ENCODE data around the gene NOX3.

NOX3 gene

DNA sequence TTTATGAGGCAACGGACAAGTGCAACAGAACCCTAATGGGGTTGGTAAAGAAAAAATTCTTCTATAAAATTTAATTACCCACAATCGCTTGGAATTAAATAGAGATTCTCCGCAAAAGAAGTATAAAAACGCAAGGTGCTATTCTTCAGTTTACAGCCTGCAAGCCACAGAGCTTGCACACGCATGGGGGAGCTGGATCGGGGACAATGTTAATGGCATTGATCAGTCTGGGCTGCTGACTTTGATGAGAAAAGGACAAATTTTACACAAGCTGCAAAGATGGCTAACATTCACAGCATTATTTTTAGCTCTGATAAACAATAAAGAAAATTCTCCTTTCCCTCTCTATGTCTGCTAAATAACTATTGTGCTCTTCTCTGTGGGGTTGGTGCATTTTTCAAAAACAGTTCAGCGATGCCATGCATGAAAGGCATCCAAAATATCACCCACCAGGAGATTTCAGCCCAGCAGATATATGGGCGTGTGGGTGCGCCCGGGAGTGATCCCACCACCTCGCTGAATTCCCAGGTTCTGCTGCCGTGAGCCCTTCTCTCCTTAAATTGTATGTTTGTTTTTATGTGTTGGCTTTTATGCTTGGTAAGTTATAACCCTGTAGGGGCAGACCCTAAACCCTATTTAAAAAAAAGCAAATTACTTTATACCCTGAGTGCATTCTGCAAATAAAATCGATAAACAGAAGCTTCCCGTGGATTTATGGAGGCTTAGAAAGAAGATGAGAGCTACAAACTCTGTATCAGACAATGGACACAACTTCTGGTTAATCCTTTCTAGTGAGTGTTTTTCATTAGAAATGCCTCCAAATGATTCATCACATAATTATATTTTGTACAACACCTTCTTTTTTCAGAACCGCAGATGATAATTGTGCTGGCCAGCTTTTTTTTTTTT, 55.6 kb downstream of the NOX3 start:
- DNase-seq (ENCODE audit: low spot score): no peak

DNA sequence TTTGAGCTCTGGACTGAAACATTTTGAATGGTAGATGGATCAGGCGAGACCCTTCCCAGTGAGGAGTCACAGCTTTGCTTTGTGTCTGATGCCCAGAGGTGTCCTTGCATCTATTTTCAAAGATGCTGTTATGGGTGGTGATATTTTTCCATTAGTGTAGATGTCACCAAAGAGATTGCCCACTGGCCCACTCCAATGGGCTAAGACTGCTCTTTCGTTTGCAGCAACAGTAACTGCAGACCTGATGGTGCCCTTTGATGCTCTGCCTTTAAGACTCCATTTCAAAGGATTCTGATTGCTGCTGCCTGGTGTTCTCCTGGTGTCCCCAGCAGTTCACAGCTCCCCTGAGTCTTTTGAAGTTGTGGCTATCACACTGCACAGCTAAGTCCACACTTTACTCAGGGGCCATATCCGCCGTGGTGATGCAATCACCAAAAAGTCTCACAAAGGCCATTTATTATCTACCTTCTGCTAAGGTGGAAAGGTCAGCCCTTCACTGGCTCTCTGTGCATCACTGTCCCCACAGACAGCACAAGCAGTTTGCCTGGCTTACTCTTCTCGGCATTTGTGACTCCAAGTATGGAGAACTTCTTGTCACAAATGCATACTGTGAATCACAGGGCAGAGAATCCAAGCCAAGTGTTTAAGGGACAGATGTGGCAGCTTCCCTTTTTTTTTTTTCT, 56.4 kb downstream of the NOX3 start:
- no peak for DNase-seq (ENCODE audit: low spot score)

- DNase-seq (ENCODE audit: low spot score): no peak
These were observed 57.0 kb downstream of the NOX3 start for GRCh38 chr6:155398701-155399061.

DNA sequence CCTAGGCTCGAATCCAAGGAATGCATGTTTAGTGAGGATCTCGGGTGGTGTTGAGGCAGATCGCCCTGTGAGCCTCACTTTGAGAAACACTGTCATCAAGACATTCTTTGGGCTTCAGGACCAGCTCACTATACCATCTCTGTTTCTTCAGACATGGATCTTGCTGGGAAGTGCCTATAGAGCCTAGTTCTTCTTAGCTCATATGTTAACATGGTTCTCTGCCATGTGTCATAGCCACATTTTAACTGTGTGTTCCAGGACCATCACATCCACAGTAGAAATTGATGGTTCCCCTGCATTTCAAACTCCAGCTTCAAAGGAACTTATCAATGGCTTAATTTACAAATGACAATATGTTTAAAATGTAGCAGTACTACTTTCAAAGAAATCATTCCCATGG, 57.4 kb downstream of the NOX3 start:
- DNase-seq (ENCODE audit: low spot score): no peak

GRCh38 chr6:155397172-155397705, 58.4 kb downstream of the NOX3 start:
- no peak for DNase-seq (ENCODE audit: low spot score)

DNA sequence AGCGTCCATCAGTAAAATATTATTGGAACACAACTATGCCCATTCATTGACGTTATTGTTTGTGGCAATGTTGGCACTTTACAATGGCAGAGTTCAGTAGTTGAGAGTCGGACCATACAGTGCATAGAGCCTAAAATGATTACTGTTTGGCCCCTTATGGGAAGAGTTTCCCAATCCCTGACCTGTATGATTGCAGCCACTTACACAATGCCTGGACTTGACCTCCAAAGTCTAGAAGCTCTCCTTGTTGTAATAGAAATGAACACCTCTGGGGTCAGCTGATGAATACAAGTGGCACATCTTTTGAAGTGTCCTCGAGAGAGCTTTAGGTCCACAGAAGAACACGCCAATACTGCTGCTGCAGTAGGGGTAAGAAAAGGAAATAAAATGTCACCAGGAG, 59.0 kb downstream of the NOX3 start:
- DNase-seq (ENCODE audit: low spot score): no peak

GRCh38 chr6:155395339-155395738, 60.3 kb downstream of the NOX3 start:
- no peak for DNase-seq (ENCODE audit: low spot score)

DNA sequence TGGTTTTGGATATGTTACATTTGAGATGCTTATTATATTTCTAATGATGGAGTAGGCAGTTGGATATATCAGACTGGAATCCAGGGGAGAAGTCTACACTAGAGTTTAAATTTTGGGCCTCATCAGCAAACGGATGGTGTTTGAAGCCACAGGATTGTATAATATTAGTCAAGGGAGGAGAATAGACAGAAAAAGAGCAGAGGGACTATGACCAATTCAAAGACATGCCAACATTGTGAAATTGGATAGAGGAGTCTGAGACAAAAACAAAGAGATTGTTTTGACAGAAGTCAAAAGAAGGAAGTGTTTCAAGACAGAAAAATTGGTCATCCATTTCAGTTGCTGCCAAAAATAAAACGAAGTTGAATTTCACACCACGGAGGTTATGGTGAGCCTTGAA, 66.5 kb downstream of the NOX3 start:
- no peak for DNase-seq (ENCODE audit: low spot score)

GRCh38 chr6:155388591-155388990, 67.0 kb downstream of the NOX3 start:
- no peak for DNase-seq (ENCODE audit: low spot score)

- DNase-seq (ENCODE audit: low spot score): no peak
These were observed 68.2 kb downstream of the NOX3 start for GRCh38 chr6:155387481-155387880.

DNA sequence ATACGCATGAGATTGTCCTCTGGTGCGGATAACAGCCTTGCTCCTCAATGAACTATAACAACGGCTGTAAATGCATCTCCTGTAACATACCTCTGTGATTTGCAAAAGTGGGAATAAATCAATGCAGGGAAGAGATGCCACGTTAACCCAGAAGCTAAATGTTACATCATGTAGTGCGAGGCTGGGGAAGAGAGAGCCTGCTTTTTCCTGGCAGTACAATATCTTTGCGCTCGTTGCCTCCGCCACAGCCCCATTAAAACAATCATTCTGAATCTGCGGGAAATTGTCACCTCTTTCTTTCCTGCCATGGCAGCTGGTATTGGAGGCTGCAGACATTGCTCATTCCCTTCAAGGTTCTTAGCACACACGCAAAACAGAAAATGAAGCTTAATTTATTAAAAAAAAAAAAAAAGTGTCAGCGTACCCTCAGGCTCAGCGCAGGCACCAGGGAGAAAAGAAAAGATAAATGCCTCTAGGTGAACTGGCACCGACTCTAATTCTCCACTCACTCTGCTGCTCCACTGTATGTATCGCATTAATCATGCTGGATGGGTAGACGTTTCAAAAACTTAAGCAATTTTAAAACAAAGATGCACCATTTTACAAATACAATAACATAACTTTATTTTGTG, 71.2 kb downstream of the NOX3 start:
- DNase-seq (ENCODE audit: low spot score): no peak

GRCh38 chr6:155383913-155384312, 71.7 kb downstream of the NOX3 start:
- no peak for DNase-seq (ENCODE audit: low spot score)

- DNase-seq (ENCODE audit: low spot score): peak; percentile 58
These were observed 73.3 kb downstream of the NOX3 start for GRCh38 chr6:155382338-155382685.

DNA sequence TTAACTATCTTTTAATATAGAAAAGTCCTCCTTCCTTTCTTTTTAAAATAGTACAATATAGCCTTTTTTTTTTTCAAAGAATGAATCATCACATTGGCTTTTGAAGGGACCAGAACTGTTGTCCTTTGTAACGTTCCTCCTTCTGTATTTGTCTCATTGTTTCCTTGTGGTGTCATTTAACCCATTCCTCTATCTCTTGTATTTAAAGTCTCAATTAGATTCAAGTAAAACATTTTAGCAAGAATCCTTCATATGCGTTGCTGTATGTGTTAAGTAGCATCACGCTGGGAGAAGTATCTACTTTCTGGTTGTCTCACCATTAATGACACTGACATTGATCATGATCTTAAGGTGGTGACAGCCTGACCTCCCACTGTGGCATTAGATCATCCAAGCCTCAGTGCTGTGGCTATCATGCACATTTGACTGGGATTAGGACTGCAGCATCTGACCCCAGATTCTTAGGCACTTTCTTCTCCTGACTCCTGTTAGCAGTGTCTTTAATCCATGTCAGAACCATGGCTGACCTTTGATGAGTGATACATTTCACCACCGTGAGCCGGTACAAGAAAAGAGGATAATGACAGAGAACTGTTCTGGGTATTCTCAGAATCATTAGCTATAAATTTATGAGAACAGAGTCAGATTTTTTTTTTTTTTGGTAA, 73.8 kb downstream of the NOX3 start:
- no peak for DNase-seq (ENCODE audit: low spot score)

DNA sequence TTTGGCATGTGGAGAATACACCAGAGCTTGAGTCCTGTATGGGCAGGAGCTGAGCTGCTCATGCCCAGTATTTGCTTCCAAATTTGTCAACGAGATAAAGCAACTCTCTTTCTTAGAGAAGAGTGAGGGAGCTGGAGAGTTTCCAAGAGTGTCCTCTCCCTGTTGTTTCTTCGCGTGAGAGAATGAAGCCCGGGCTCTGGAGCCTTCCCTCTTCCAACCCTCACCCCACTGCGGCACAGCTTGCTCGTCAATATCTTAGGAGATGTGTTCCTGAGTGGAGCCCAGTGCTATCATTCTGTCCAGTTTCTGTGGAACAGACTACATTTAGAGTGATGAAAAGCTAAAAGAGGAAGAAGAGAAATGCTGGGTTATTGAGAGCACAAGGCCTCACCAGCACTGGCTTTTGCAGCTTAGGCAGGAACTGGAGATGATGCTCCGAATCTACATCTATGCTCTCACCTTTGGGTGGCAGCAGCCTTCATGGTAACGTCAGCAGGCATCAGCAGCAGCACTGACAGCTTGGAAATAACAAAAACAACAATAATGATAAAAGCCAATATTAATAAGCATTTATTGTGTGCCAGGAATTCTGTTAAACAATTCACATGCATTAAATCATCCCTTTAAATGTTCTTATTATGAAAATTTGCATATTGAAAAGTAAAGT, 74.8 kb downstream of the NOX3 start:
- no peak for DNase-seq (ENCODE audit: low spot score)

DNA sequence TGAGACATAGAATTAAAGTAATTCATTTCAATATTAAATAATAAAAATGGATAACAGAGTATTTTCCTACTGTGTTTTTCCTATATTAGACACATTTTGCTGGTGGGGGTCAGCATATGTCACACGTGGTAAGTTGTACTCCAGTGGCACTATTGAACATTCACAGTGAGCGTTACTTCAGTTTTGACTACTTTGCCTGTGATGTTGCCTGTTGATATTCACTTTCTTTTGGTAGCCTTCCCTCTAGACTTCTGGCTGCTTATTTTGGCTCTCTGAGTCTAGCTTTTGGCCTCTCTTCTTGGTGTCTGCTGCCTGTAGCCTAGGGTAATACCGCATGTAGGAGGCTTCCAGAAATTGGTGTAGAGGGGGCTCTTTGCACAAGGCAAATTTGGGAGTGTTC, 76.9 kb downstream of the NOX3 start:
- DNase-seq (ENCODE audit: low spot score): no peak

GRCh38 chr6:155378276-155378675, 77.4 kb downstream of the NOX3 start:
- no peak for DNase-seq (ENCODE audit: low spot score)

DNA sequence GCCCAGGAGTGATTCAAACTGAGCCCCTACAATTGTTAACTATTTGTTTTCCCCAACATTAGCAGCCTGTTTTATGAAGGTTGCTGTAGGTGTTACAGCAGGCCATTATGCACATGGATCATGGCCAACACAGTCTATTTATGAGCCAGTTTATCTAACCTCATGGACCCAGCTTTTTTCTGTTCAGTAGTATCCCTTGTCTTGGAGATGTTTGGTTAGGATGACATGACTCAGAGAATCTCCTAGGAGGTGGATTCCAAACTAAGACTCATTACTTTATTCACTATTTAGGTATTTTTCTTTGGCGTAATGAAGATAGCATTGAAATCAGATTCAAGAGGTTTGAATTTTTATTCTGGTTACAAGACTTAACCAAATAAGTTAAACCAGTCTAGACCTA, 78.6 kb downstream of the NOX3 start:
- DNase-seq (ENCODE audit: low spot score): peak; percentile 68

DNA sequence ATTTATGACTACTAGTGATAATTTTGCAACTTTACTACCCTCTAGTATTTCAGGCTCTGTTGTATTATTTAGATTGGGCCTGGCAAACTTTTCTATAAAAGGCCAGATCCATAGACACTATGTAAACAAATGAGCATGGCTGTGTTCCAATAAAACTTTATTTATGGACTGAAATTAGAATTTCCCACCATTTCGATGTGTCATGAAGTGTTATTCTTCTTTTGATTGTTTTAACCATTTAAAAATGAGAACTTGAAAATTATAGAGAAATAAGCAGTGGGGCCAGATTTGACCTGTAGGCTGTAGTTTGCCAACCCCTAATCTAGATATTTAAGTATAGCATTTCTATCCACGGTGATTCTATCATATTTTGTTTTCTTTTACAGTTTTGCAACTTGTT, 79.8 kb downstream of the NOX3 start:
- DNase-seq (ENCODE audit: low spot score): no peak

- no peak for DNase-seq (ENCODE audit: low spot score)
These were observed 81.0 kb downstream of the NOX3 start for GRCh38 chr6:155374681-155375080.

DNA sequence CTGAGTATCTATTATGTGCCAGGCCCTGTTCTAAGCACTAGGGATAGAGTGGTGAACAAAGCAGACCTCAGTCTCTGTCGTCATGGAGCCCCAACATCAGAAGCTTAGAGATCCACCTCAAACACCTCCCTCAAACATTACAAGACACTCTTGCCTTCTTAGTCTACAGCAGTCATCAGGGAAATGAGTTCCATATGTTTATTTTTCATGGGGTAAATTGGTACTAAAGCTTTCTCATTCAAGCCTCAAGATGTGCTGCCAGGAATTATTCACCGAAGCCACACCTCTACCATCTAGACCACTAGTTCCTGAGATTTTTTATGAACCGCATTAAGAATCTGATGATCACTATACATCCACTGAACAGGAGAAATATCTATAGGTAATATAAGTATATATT, 82.4 kb downstream of the NOX3 start:
- DNase-seq (ENCODE audit: low spot score): no peak

- DNase-seq (ENCODE audit: low spot score): no peak
These were observed 83.4 kb downstream of the NOX3 start for GRCh38 chr6:155372256-155372655.
